ENCODE data around the gene TUBGCP5. TPM values are rescaled to one million over a fixed set of nuclear protein-coding genes. Genes with fewer than 3 reads are reported as not detected.

Gene TUBGCP5
- total RNA-seq, 4 donors from 2014 or later, result 11.6 to 18.2 (median 13.6) TPM

DNA sequence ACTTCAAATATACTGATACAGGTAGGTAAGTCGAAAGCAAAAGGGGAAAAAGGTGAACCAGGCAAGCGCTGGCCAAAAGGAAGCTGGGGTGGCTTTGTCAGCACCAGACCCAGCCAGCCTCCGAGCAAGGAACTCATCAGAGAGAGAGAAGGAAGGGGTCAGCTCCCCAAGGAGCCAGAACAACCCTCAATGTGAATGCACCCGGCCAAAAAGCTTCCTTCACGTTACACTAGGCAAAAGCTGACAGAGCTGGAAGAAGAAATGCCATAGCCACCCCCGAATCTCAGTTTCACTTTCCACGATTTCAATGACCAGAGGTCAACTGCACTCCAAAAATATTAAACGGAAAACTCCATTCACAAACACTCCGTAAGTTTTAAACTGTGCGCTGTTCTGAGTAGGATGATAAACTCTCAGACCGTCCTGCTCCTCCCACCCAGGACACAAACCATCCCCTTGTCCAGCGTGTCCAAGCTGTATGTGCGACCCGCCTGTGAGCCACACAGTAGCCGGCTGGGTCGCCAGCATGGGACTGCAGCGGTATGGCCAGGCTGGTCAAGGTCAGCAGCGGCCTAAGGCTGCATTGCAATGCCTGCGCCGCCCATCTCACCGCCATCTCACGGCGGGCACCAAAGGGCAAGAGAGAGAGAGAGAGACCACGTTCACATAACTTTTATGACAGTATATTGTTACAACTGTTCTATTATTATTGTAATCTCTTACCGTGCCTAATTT is 88.9 kb downstream of the TUBGCP5 start:
- in situ Hi-C loops (cut with MboI; ENCODE audit: low sequenced_read_pairs in 4 of 4), result no loop called here
- H3K36me3 ChIP-seq, result no peaks in the 10 kb centered on the region
- H3K27me3 ChIP-seq, result no peaks in the 10 kb centered on the region
- peak overlapping the region; percentile 38 to 61 (median 58) for H3K27ac ChIP-seq
- DNase-seq (no peak), ATAC-seq (no peak)
- intact Hi-C loops (cut with DNase I; ENCODE audit: low total_unique reads), result no loop called here
- H3K4me3 ChIP-seq, result peak overlapping the region in 1 of 4 donors; percentile 11
- H3K4me1 ChIP-seq, result peaks cover 18 to 22% of the 10 kb centered on the region in 2 donors
- TF ChIP-seq, protein P1, sequence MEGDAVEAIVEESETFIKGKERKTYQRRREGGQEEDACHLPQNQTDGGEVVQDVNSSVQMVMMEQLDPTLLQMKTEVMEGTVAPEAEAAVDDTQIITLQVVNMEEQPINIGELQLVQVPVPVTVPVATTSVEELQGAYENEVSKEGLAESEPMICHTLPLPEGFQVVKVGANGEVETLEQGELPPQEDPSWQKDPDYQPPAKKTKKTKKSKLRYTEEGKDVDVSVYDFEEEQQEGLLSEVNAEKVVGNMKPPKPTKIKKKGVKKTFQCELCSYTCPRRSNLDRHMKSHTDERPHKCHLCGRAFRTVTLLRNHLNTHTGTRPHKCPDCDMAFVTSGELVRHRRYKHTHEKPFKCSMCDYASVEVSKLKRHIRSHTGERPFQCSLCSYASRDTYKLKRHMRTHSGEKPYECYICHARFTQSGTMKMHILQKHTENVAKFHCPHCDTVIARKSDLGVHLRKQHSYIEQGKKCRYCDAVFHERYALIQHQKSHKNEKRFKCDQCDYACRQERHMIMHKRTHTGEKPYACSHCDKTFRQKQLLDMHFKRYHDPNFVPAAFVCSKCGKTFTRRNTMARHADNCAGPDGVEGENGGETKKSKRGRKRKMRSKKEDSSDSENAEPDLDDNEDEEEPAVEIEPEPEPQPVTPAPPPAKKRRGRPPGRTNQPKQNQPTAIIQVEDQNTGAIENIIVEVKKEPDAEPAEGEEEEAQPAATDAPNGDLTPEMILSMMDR (IDR thresholded peaks at IDR 0.05 in 4 of 5, conservative IDR thresholded peaks at IDR 0.05 in 1 of 5), result no peak
- TF ChIP-seq POLR2A (IDR thresholded peaks at IDR 0.05), result no peak
- H3K9me3 ChIP-seq, result no peaks in the 10 kb centered on the region

Other genes with a start within 250 kb of the TUBGCP5 start
- 10 to 100 TPM; 27.3 to 43.5 (median 38.6) TPM for gene NIPA2, start 200.9 kb downstream of the TUBGCP5 start, total RNA-seq
- gene CYFIP1, start 59.2 kb downstream of the TUBGCP5 start, total RNA-seq, result 10 to 100 TPM; 31.1 to 52.6 (median 37.4) TPM
- not detected for gene GOLGA6L1, start 97.3 kb upstream of the TUBGCP5 start, total RNA-seq